ENCODE results near the gene PLA2G15.

PLA2G15 gene

GRCh38 chr16:68299571-68300453 lies 54.6 kb downstream of the PLA2G15 start:
- no peak for DNase-seq

GRCh38 chr16:68300734-68301459 lies 55.7 kb downstream of the PLA2G15 start:
- no peak for DNase-seq

GRCh38 chr16:68306633-68307032 lies 61.5 kb downstream of the PLA2G15 start:
- no peak for DNase-seq

DNA sequence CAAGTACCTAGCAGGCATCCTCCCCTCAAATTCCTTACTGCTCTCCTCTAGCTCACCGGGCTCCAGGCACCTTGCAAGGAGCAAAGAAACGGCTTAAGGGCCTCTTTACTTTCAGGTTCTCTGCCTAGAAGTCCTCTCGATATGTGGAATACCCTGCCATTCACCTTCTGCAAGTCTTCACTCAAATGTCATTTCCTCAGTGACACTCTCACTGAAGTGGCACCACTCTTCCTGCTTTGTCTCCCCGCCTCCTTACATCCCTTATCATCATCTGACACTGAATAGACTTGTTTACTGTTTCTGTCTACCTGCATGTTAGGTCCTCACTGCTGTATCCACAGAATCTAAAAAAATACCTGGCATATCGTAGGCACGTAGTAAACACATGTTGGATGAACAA lies 64.6 kb downstream of the PLA2G15 start:
- no peak for DNase-seq

GRCh38 chr16:68310437-68310773 lies 65.2 kb downstream of the PLA2G15 start:
- DNase-seq, result no peak
